ENCODE data around the gene PILRB. TPM values are rescaled to one million over a fixed set of nuclear protein-coding genes. Genes with fewer than 3 reads are reported as not detected.
"Not testable (repeated sequence)": the region's sequence is repeated elsewhere in the genome, so short reads cannot be mapped to it uniquely, and the experiment has no call there.

PILRB gene
- total RNA-seq, 1 experiment from 2014 or later = 60.2 TPM

DNA sequence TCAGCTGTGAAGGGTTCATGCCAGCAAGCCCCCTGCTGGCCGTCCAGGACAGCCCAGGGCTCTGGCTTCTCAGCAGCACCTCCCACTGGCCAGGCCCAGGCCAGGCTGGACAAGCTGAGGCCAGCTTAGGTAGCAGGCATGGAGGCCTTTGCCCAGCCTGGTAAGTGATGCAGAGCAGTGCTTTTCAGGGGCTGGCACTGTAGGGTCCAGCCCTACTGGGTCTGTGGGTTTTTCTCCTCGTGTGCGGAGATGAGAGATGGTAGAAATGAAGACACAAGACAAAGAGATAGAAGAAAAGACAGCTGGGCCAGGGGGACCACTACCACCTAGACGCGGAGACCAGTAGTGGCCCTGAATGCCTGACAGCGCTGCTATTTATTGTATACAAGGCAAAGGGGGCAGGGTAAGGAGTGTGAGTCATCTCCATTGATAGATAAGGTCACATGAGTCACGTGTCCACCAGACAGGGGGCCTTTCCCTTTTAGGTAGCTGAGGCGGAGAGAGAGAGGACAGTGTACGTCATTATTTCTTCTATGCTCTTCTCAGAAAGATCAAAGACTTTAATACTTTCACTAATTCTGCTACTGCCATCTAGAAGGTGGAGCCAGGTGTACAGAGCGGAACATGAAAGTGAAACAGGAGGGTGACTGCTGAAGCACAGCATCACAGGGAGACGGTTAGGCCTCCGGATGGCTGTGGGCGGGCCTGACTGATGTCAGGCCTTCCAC lies 13.2 kb upstream of the PILRB start:
- H3K9me2 ChIP-seq (ENCODE audit: insufficient read depth); H3K9me3 ChIP-seq (ENCODE audit: control insufficient read depth in 1 of 2, insufficient read depth in 1 of 2, low read depth in 1 of 2, low read length in 2 of 2); H4K20me1 ChIP-seq (ENCODE audit: insufficient read depth); POLR2A ChIA-PET; H3K4me3 ChIP-seq (replicated peaks in 1 of 2; ENCODE audit: low read depth in 1 of 2, low read length in 2 of 2); RAD21 ChIA-PET (ENCODE audit: low non-redundant PET in 1 of 2, low total read pairs in 2 of 2, uncharacterized antibody in 2 of 2, unreplicated experiment in 2 of 2); H3K27me3 ChIP-seq (ENCODE audit: insufficient read depth, low read length); BruUV-seq (replicated peaks); H3K9ac ChIP-seq (ENCODE audit: low read length); H3K4me2 ChIP-seq (ENCODE audit: low read length); H2AFZ ChIP-seq (ENCODE audit: low read depth, low read length, poor library complexity, severe bottlenecking): not testable (repeated sequence)
- Histone ChIP-seq H3K27ac (ENCODE audit: low read depth, low read length) (0 out of 2 replicates have a peak overlapping the region, but pooled peaks have one; percentile 32), H3K79me2 (ENCODE audit: insufficient read depth, low read length) (peaks cover 73% of the 10 kb centered on the region), H3K36me3 (ENCODE audit: control insufficient read depth in 1 of 2, insufficient read depth in 2 of 2, low read length in 2 of 2) (peaks cover 45 to 47% of the 10 kb centered on the region in 2 experiments), H3K4me1 (ENCODE audit: control insufficient read depth in 1 of 2, insufficient read depth in 2 of 2, low read length in 2 of 2) (peaks cover 4 to 12% of the 10 kb centered on the region in 2 experiments; a peak in 3 of 4 replicates)
- DNase-seq (ENCODE audit: low read depth, low spot score) (peak; percentile 8), ATAC-seq (peak; percentile 96)
- TF ChIP-seq, protein P1, sequence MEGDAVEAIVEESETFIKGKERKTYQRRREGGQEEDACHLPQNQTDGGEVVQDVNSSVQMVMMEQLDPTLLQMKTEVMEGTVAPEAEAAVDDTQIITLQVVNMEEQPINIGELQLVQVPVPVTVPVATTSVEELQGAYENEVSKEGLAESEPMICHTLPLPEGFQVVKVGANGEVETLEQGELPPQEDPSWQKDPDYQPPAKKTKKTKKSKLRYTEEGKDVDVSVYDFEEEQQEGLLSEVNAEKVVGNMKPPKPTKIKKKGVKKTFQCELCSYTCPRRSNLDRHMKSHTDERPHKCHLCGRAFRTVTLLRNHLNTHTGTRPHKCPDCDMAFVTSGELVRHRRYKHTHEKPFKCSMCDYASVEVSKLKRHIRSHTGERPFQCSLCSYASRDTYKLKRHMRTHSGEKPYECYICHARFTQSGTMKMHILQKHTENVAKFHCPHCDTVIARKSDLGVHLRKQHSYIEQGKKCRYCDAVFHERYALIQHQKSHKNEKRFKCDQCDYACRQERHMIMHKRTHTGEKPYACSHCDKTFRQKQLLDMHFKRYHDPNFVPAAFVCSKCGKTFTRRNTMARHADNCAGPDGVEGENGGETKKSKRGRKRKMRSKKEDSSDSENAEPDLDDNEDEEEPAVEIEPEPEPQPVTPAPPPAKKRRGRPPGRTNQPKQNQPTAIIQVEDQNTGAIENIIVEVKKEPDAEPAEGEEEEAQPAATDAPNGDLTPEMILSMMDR (IDR thresholded peaks at IDR 0.05 in 2 of 3, conservative IDR thresholded peaks at IDR 0.05 in 1 of 3; ENCODE audit: borderline replicate concordance in 1 of 3, insufficient read depth in 1 of 3, low read depth in 2 of 3, low read length in 2 of 3) = peak; percentile 48 to 91 (median 69); a peak in 5 of 6 replicates
- CTCF ChIA-PET = interaction anchor here (0.9 to 1.9 kb wide), 7 partner anchors 8 to 242 kb away, joined by 3 to 7 read pairs (median 3); no protein-coding TSS in a partner anchor
- intact Hi-C loops (cut with micrococcal nuclease) = loop anchor here (5.0 kb wide), 1 partner anchor 212 kb away; no protein-coding TSS in a partner anchor

DNA sequence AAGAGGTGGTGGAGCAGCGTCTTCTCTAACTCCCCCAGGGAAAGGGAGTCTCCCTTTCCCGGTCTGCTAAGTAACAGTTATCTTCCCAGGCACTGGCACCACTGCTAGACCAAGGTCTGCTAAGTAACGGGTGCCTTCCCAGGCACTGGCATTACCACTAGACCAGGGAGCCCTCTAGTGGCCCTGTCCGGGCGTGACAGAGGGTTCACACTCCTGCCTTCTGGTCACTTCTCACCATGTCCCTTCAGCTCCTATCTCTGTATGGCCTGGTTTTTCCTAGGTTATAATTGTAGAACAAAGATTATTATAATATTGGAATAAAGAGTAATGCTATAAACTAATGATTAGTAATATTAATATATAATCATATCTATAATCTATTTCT lies 12.6 kb upstream of the PILRB start:
- H3K9ac ChIP-seq (ENCODE audit: low read length); H3K9me3 ChIP-seq (ENCODE audit: control insufficient read depth in 1 of 2, insufficient read depth in 1 of 2, low read depth in 1 of 2, low read length in 2 of 2); H4K20me1 ChIP-seq (ENCODE audit: insufficient read depth); H3K27ac ChIP-seq (ENCODE audit: low read depth, low read length); intact Hi-C loops (cut with micrococcal nuclease); BruUV-seq (replicated peaks); H3K4me3 ChIP-seq (replicated peaks in 1 of 2; ENCODE audit: low read depth in 1 of 2, low read length in 2 of 2); H3K27me3 ChIP-seq (ENCODE audit: insufficient read depth, low read length); RAD21 ChIA-PET (ENCODE audit: low non-redundant PET in 1 of 2, low total read pairs in 2 of 2, uncharacterized antibody in 2 of 2, unreplicated experiment in 2 of 2); H3K4me2 ChIP-seq (ENCODE audit: low read length); POLR2A ChIA-PET; H2AFZ ChIP-seq (ENCODE audit: low read depth, low read length, poor library complexity, severe bottlenecking); H3K9me2 ChIP-seq (ENCODE audit: insufficient read depth): not testable (repeated sequence)
- CTCF ChIA-PET = interaction anchor here (0.7 to 1.9 kb wide), 6 partner anchors 9 to 213 kb away, joined by 3 to 7 read pairs (median 4); no protein-coding TSS in a partner anchor
- peaks cover 48 to 49% of the 10 kb centered on the region in 2 experiments for H3K36me3 ChIP-seq (ENCODE audit: control insufficient read depth in 1 of 2, insufficient read depth in 2 of 2, low read length in 2 of 2)
- peak; percentile 60 for ATAC-seq
- H3K79me2 ChIP-seq (ENCODE audit: insufficient read depth, low read length) = peaks cover 72% of the 10 kb centered on the region
- H3K4me1 ChIP-seq (ENCODE audit: control insufficient read depth in 1 of 2, insufficient read depth in 2 of 2, low read length in 2 of 2) = peaks cover 4 to 12% of the 10 kb centered on the region in 2 experiments; a peak in 3 of 4 replicates
- peak; percentile 31 for DNase-seq (ENCODE audit: low read depth, low spot score)
- TF ChIP-seq RAD21 (IDR thresholded peaks at IDR 0.05; ENCODE audit: low read depth) = peak; percentile 43
- TF ChIP-seq, protein P1 (IDR thresholded peaks at IDR 0.05 in 2 of 3, conservative IDR thresholded peaks at IDR 0.05 in 1 of 3; ENCODE audit: borderline replicate concordance in 1 of 3, insufficient read depth in 1 of 3, low read depth in 2 of 3, low read length in 2 of 3) = peak; percentile 9 to 31 (median 23); a peak in 2 of 6 replicates
